Keratinocyte (primary cell): ENCODE results near the gene CLPX.

Experiments used
- EZH2 ChIP-seq: IDR thresholded peaks from one replicate; pipeline ENCODE4 v1.6.1; 2012; ENCODE audit warnings: inconsistent platforms, mild to moderate bottlenecking, low read length, moderate library complexity
- TF ChIP-seq, protein P1 (sequence below), 3 experiments: IDR thresholded peaks in 1 of 3; conservative IDR thresholded peaks in 1 of 3; optimal IDR thresholded peaks in 1 of 3; 2 replicates in 2 of 3; 3 replicates in 1 of 3; pipeline versions ENCODE3 to v1.5.1; 2011; ENCODE audit warnings: low read length in 3 of 3, mild to moderate bottlenecking in 3 of 3, moderate library complexity in 2 of 3, control low read depth in 1 of 3, inconsistent platforms in 1 of 3; ENCODE audit not compliant: insufficient read depth in 2 of 3; ENCODE audit errors: extremely low read depth in 1 of 3

DNA sequence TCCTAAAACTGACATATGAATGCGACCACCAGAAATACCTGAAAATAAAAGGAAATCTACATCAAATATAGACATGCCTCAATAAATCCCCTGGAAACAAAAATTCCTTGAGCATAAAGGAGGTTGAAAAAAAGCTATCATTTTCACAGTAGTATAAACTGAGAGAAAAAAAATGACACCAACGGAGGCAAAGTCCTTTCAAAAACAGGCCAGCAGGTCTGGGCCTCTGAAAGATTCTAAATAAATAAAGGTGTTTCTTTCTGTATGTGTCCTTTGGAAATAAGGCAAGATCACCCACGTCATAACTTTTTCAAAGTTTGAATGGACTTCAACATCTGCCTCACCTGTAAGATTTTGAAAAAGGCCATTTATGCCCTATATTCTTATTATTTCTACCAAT, 5.0 kb downstream of the CLPX start:
- TF ChIP-seq, protein P1, sequence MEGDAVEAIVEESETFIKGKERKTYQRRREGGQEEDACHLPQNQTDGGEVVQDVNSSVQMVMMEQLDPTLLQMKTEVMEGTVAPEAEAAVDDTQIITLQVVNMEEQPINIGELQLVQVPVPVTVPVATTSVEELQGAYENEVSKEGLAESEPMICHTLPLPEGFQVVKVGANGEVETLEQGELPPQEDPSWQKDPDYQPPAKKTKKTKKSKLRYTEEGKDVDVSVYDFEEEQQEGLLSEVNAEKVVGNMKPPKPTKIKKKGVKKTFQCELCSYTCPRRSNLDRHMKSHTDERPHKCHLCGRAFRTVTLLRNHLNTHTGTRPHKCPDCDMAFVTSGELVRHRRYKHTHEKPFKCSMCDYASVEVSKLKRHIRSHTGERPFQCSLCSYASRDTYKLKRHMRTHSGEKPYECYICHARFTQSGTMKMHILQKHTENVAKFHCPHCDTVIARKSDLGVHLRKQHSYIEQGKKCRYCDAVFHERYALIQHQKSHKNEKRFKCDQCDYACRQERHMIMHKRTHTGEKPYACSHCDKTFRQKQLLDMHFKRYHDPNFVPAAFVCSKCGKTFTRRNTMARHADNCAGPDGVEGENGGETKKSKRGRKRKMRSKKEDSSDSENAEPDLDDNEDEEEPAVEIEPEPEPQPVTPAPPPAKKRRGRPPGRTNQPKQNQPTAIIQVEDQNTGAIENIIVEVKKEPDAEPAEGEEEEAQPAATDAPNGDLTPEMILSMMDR (optimal IDR thresholded peaks at IDR 0.05 in 1 of 3, IDR thresholded peaks at IDR 0.05 in 1 of 3, conservative IDR thresholded peaks at IDR 0.05 in 1 of 3; ENCODE audit: extremely low read depth in 1 of 3, insufficient read depth in 2 of 3, low read length in 3 of 3), result no peak
- TF ChIP-seq EZH2, result no peak
